Mesenchymal stem cell (in vitro differentiated cells and primary cell): ENCODE data around the gene PPP1R12B.

Experiments
- DNase-seq: peaks from one replicate; pipeline ENCODE4 v3.0.0-alpha.2; 2013
- H2AFZ ChIP-seq: one replicate; pipeline ENCODE4 v1.6.1; 2013; ENCODE audit warnings: low read depth, mild to moderate bottlenecking, control low read depth, inconsistent platforms, low read length, moderate library complexity
- H2AK5ac ChIP-seq: 2 replicates; pipeline ENCODE4 v1.6.1; 2013; ENCODE audit warnings: low read length, moderate library complexity, mild to moderate bottlenecking, inconsistent platforms; ENCODE audit not compliant: severe bottlenecking
- H2BK120ac ChIP-seq: one replicate; pipeline ENCODE4 v1.6.1; 2013; ENCODE audit warnings: low read depth, mild to moderate bottlenecking, inconsistent platforms, low read length, moderate library complexity
- H2BK12ac ChIP-seq, 2 experiments: one replicate each; pipeline ENCODE4 v1.6.1; 2013; ENCODE audit warnings: inconsistent platforms in 2 of 2, low read length in 2 of 2, mild to moderate bottlenecking in 2 of 2, moderate library complexity in 2 of 2, control low read depth in 1 of 2
- H2BK15ac ChIP-seq: one replicate; pipeline ENCODE4 v1.6.1; 2013; ENCODE audit warnings: mild to moderate bottlenecking, low read depth, inconsistent platforms; ENCODE audit not compliant: poor library complexity, severe bottlenecking
- H2BK5ac ChIP-seq: 2 replicates; pipeline ENCODE4 v1.6.1; 2013; ENCODE audit warnings: low read depth, mild to moderate bottlenecking, low read length, control low read depth, inconsistent platforms; ENCODE audit not compliant: poor library complexity, severe bottlenecking
- H3K14ac ChIP-seq, 2 experiments: one replicate each; pipeline ENCODE4 v1.6.1; 2013; ENCODE audit warnings: inconsistent platforms in 2 of 2, low read length in 2 of 2, control low read depth in 1 of 2, mild to moderate bottlenecking in 1 of 2, moderate library complexity in 1 of 2
- H3K18ac ChIP-seq, 2 experiments: one replicate each; pipeline ENCODE4 v1.6.1; 2013; ENCODE audit warnings: inconsistent platforms in 2 of 2, low read length in 2 of 2, control low read depth in 1 of 2, low read depth in 1 of 2, mild to moderate bottlenecking in 1 of 2
- H3K23ac ChIP-seq, 2 experiments: one replicate each; pipeline ENCODE4 v1.6.1; 2013; ENCODE audit warnings: inconsistent platforms in 2 of 2, low read length in 2 of 2, mild to moderate bottlenecking in 2 of 2, moderate library complexity in 2 of 2, control low read depth in 1 of 2
- H3K27ac ChIP-seq: 2 replicates; pipeline ENCODE4 v1.5.1; 2013; ENCODE audit warnings: mild to moderate bottlenecking, moderate library complexity, low read length, control low read depth, inconsistent platforms; ENCODE audit not compliant: poor library complexity, severe bottlenecking
- H3K27me3 ChIP-seq, 2 experiments: 2 replicates each; pipeline versions ENCODE4 v1.6.1 to v1.7.0; 2013; ENCODE audit warnings: low read length in 2 of 2, mild to moderate bottlenecking in 2 of 2, moderate library complexity in 2 of 2, control low read depth in 1 of 2, inconsistent platforms in 1 of 2; ENCODE audit not compliant: control insufficient read depth in 1 of 2, insufficient read depth in 1 of 2
- H3K36me3 ChIP-seq, 2 experiments: 2 replicates each; pipeline versions ENCODE4 v1.6.1 to v1.7.0; 2013; ENCODE audit warnings: low read length in 2 of 2, control low read depth in 1 of 2, inconsistent platforms in 1 of 2, low read depth in 1 of 2, mild to moderate bottlenecking in 1 of 2; ENCODE audit not compliant: insufficient read depth in 2 of 2, control insufficient read depth in 1 of 2
- H3K4ac ChIP-seq, 2 experiments: one replicate each; pipeline ENCODE4 v1.6.1; 2013; ENCODE audit warnings: inconsistent platforms in 2 of 2, low read length in 2 of 2, mild to moderate bottlenecking in 2 of 2, moderate library complexity in 2 of 2, control low read depth in 1 of 2, low read depth in 1 of 2
- H3K4me1 ChIP-seq: 2 replicates; pipeline ENCODE4 v1.6.1; 2013; ENCODE audit warnings: low read depth, low read length, control low read depth; ENCODE audit not compliant: control insufficient read depth, insufficient read depth
- H3K4me2 ChIP-seq: 2 replicates; pipeline ENCODE4 v1.6.1; 2013; ENCODE audit warnings: low read length, mild to moderate bottlenecking, inconsistent platforms; ENCODE audit not compliant: poor library complexity, severe bottlenecking
- H3K4me3 ChIP-seq, 2 experiments: 2 replicates each; pipeline versions ENCODE4 v1.5.1 to v1.7.0; 2013; ENCODE audit warnings: low read length in 2 of 2, mild to moderate bottlenecking in 2 of 2, control low read depth in 1 of 2, low read depth in 1 of 2; ENCODE audit not compliant: insufficient read depth in 1 of 2
- H3K79me1 ChIP-seq: replicated peaks from 2 replicates; pipeline ENCODE4 v1.6.1; 2013; ENCODE audit warnings: mild to moderate bottlenecking, control low read depth, low read length, inconsistent platforms; ENCODE audit not compliant: poor library complexity, severe bottlenecking
- H3K9ac ChIP-seq: 2 replicates; pipeline ENCODE4 v1.7.0; 2013; ENCODE audit warnings: mild to moderate bottlenecking, low read length, moderate library complexity
- H3K9me3 ChIP-seq: 2 replicates; pipeline ENCODE4 v1.7.0; 2013; ENCODE audit warnings: mild to moderate bottlenecking, low read length; ENCODE audit not compliant: control insufficient read depth
- H4K8ac ChIP-seq: one replicate; pipeline ENCODE4 v1.6.1; 2013; ENCODE audit warnings: inconsistent platforms, mild to moderate bottlenecking, low read length, moderate library complexity
- H4K91ac ChIP-seq: one replicate; pipeline ENCODE4 v1.6.1; 2013; ENCODE audit warnings: mild to moderate bottlenecking, low read length, inconsistent platforms
- WGBS: methylation state at CpG from one replicate; pipeline ENCODE4 v1.1.7; 2013; ENCODE audit warnings: mixed read lengths; 5-methylcytosine and 5-hydroxymethylcytosine counted together

Gene PPP1R12B

GRCh38 chr1:202319381-202320080 is 29.0 kb upstream of the PPP1R12B start:
- H3K36me3 ChIP-seq = no peaks in the 10 kb centered on the region
- 70% methylated on average over 3 of the region's 4 CpGs for WGBS
- H2BK12ac ChIP-seq = no peak overlapping the region
- H2BK15ac ChIP-seq = no peak overlapping the region
- H3K14ac ChIP-seq = no peak overlapping the region
- H3K18ac ChIP-seq = no peak overlapping the region
- H3K4ac ChIP-seq = no peak overlapping the region
- no peak overlapping the region for H4K8ac ChIP-seq
- peaks cover 0 to 76% of the 10 kb centered on the region in 2 experiments for H3K27me3 ChIP-seq
- H3K27ac ChIP-seq = no peak overlapping the region
- H4K91ac ChIP-seq = no peak overlapping the region
- H3K4me1 ChIP-seq = no peaks in the 10 kb centered on the region
- H3K4me3 ChIP-seq = no peak overlapping the region
- DNase-seq = peak; percentile 12
- no peak overlapping the region for H2AFZ ChIP-seq
- no peaks in the 10 kb centered on the region for H3K79me1 ChIP-seq
- no peak overlapping the region for H3K4me2 ChIP-seq
- no peak overlapping the region for H2BK5ac ChIP-seq
- H3K9me3 ChIP-seq = no peaks in the 10 kb centered on the region
- no peak overlapping the region for H2BK120ac ChIP-seq
- no peak overlapping the region for H3K23ac ChIP-seq
- H2AK5ac ChIP-seq = no peak overlapping the region
- no peak overlapping the region for H3K9ac ChIP-seq

GRCh38 chr1:202320081-202320405 is 28.5 kb upstream of the PPP1R12B start:
- no peak overlapping the region for H3K4ac ChIP-seq
- peaks cover 0 to 71% of the 10 kb centered on the region in 2 experiments for H3K27me3 ChIP-seq

GRCh38 chr1:202323731-202324130 is 24.8 kb upstream of the PPP1R12B start:
- DNase-seq = no peak
- H4K8ac ChIP-seq = no peak overlapping the region
- no peak overlapping the region for H2AFZ ChIP-seq
- no peaks in the 10 kb centered on the region for H3K9me3 ChIP-seq
- H2BK15ac ChIP-seq = no peak overlapping the region
- no peak overlapping the region for H3K4me2 ChIP-seq
- no peaks in the 10 kb centered on the region for H3K79me1 ChIP-seq
- no peak overlapping the region for H2BK5ac ChIP-seq
- H3K4me3 ChIP-seq = no peak overlapping the region
- no peak overlapping the region for H3K14ac ChIP-seq
- no peak overlapping the region for H2BK120ac ChIP-seq
- no peak overlapping the region for H2AK5ac ChIP-seq
- no peak overlapping the region for H3K23ac ChIP-seq
- H3K4ac ChIP-seq = no peak overlapping the region
- peaks cover 0 to 37% of the 10 kb centered on the region in 2 experiments for H3K27me3 ChIP-seq
- H3K18ac ChIP-seq = no peak overlapping the region
- H4K91ac ChIP-seq = no peak overlapping the region
- H2BK12ac ChIP-seq = no peak overlapping the region
- H3K36me3 ChIP-seq = no peaks in the 10 kb centered on the region
- H3K4me1 ChIP-seq = no peaks in the 10 kb centered on the region
- WGBS = 90% methylated on average over 4 of the region's 4 CpGs
- no peak overlapping the region for H3K9ac ChIP-seq
- no peak overlapping the region for H3K27ac ChIP-seq

More at GRCh38 chr1:202320081-202320405, 28.5 kb upstream of the PPP1R12B start:
- H3K79me1 ChIP-seq = no peaks in the 10 kb centered on the region
- H4K8ac ChIP-seq = no peak overlapping the region
- no peaks in the 10 kb centered on the region for H3K4me1 ChIP-seq
- no peak overlapping the region for H3K14ac ChIP-seq
- no peaks in the 10 kb centered on the region for H3K9me3 ChIP-seq
- H3K9ac ChIP-seq = no peak overlapping the region
- H2BK15ac ChIP-seq = no peak overlapping the region
- no peak overlapping the region for H2BK5ac ChIP-seq
- H2BK120ac ChIP-seq = no peak overlapping the region
- no peak overlapping the region for H2AK5ac ChIP-seq
- H2BK12ac ChIP-seq = no peak overlapping the region
- H3K4me3 ChIP-seq = no peak overlapping the region
- H3K23ac ChIP-seq = no peak overlapping the region
- H4K91ac ChIP-seq = no peak overlapping the region
- no peak overlapping the region for H3K18ac ChIP-seq
- DNase-seq = no peak
- no peaks in the 10 kb centered on the region for H3K36me3 ChIP-seq
- H3K4me2 ChIP-seq = no peak overlapping the region
- H3K27ac ChIP-seq = no peak overlapping the region
- H2AFZ ChIP-seq = no peak overlapping the region

GRCh38 chr1:202324646-202325045 is 23.9 kb upstream of the PPP1R12B start:
- H3K27me3 ChIP-seq = peaks cover 0 to 28% of the 10 kb centered on the region in 2 experiments
- no peak overlapping the region for H3K4me2 ChIP-seq
- no peak overlapping the region for H3K4me3 ChIP-seq
- no peak overlapping the region for H2BK15ac ChIP-seq
- no peak overlapping the region for H4K8ac ChIP-seq
- no peak overlapping the region for H2BK120ac ChIP-seq
- WGBS = 100% methylated on average over 2 of the region's 2 CpGs
- no peak overlapping the region for H4K91ac ChIP-seq
- no peak overlapping the region for H3K27ac ChIP-seq
- no peak overlapping the region for H3K18ac ChIP-seq
- no peaks in the 10 kb centered on the region for H3K9me3 ChIP-seq
- H3K4me1 ChIP-seq = no peaks in the 10 kb centered on the region
- H3K79me1 ChIP-seq = no peaks in the 10 kb centered on the region
- H3K23ac ChIP-seq = no peak overlapping the region
- H3K14ac ChIP-seq = no peak overlapping the region
- H2AK5ac ChIP-seq = no peak overlapping the region
- no peak overlapping the region for H2BK12ac ChIP-seq
- no peak overlapping the region for H3K4ac ChIP-seq
- DNase-seq = no peak
- H3K9ac ChIP-seq = no peak overlapping the region
- H3K36me3 ChIP-seq = peaks cover 3 to 4% of the 10 kb centered on the region in 2 experiments
- no peak overlapping the region for H2BK5ac ChIP-seq
- no peak overlapping the region for H2AFZ ChIP-seq
